GM15510 (cell line): Measurements from ENCODE around the gene PCDHA9.

ENCODE experiments used
- POLR2A ChIP-seq: IDR thresholded peaks from 3 replicates; pipeline ENCODE4 v1.6.1; 2011; ENCODE audit warnings: borderline replicate concordance; ENCODE audit not compliant: insufficient read length; ENCODE audit errors: extremely low read depth

The PCDHA9 gene

DNA sequence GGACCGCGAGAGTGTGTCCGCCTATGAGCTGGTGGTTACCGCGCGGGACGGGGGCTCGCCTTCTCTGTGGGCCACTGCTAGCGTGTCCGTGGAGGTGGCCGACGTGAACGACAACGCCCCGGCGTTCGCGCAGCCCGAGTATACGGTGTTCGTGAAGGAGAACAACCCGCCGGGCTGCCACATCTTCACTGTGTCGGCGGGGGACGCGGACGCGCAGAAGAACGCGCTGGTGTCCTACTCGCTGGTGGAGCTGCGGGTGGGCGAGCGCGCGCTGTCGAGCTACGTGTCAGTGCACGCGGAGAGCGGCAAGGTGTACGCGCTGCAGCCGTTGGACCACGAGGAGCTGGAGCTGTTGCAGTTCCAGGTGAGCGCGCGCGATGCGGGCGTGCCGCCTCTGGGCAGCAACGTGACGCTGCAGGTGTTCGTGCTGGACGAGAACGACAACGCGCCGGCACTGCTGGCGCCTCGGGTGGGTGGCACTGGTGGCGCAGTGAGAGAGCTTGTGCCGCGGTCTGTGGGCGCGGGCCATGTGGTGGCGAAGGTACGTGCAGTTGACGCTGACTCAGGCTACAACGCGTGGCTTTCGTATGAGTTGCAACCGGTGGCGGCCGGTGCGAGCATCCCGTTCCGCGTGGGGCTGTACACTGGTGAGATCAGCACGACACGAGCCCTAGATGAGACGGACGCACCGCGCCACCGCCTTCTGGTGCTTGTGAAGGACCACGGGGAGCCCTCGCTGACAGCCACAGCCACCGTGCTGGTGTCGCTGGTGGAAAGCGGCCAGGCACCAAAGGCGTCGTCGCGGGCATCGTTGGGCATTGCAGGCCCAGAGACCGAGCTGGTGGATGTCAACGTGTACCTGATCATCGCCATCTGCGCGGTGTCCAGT is 12.3 kb upstream of the PCDHA9 start:
- TF ChIP-seq POLR2A = no peak

DNA sequence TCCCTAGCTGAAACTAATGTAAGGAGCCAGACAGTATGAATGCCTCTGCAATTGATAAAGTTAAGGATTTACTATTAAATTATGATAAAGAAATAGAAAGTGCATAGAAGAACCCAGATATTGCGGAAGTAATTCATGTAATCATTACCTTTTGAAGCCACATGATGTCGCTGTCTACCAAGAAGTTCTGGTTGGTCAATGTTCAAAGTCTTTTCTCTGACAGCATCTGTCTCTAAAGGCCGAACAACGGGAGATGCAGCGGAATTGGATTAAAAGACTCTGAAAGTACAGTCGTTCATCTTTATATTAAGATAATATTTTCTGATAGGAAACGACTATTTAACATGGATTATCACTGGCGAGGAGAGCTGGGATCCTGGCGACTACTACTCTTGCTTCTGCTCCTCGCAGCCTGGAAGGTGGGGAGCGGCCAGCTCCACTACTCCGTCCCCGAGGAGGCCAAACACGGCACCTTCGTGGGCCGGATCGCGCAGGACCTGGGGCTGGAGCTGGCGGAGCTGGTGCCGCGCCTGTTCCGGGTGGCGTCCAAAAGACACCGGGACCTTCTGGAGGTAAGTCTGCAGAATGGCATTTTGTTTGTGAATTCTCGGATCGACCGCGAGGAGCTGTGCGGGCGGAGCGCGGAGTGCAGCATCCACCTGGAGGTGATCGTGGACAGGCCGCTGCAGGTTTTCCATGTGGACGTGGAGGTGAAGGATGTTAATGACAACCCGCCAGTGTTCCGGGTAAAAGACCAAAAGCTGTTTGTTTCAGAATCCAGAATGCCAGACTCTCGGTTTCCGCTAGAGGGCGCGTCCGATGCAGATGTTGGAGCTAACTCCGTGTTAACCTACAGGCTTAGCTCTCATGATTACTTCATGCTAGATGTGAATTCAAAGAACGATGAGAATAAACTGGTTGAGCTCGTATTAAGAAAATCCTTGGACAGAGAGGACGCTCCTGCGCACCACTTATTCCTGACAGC is 6.9 kb upstream of the PCDHA9 start, which contains the start of gene PCDHA8:
PCDHA8 (plus strand) TSS at position 210 of the 985 bp plus-strand sequence; CDS start at position 345, 135 bp downstream.
- TF ChIP-seq POLR2A = no peak

- no peak for TF ChIP-seq POLR2A
Observed at GRCh38 chr5:140842798-140843733, 5.1 kb upstream of the PCDHA9 start.

DNA sequence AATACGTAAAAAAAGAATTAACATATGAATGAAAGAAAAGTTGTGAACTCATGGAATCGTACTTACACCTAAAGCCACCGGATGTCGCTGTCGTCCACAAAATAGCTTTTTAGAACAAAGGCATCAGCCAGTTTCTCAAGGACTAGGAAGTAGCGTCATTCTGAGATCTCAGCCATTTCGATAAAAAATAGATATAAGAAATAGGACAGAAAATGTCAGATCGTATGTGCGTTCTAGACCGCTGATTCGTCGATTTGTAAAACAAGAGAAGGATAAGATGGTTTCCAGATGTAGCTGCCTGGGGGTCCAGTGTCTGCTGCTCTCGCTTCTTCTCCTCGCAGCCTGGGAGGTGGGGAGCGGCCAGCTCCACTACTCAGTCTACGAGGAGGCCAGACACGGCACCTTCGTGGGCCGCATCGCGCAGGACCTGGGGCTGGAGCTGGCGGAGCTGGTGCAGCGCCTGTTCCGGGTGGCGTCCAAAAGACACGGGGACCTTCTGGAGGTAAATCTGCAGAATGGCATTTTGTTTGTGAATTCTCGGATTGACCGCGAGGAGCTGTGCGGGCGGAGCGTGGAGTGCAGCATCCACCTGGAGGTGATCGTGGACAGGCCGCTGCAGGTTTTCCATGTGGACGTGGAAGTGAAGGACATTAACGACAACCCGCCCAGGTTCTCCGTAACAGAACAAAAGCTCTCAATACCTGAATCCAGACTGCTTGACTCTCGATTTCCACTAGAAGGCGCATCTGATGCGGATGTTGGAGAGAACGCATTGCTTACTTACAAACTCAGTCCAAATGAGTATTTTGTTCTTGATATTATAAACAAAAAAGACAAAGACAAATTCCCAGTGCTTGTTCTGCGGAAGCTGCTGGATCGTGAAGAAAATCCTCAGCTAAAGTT is 7.8 kb downstream of the PCDHA9 start, which contains the start of gene PCDHA10:
PCDHA10 (plus strand) TSS at position 126 of the 903 bp plus-strand sequence; CDS start at position 278, 152 bp downstream.
- TF ChIP-seq POLR2A = no peak

GRCh38 chr5:140857177-140857986 is 9.2 kb downstream of the PCDHA9 start:
- TF ChIP-seq POLR2A = no peak

DNA sequence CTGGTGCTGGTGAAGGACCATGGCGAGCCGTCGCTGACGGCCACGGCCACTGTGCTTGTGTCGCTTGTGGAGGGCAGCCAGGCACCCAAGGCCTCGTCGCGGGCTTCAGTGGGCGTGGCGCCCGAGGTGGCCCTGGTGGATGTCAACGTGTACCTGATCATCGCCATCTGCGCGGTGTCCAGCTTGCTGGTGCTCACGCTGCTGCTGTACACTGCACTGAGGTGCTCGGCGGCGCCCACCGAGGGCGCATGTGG is 9.7 kb downstream of the PCDHA9 start:
- TF ChIP-seq POLR2A = no peak

DNA sequence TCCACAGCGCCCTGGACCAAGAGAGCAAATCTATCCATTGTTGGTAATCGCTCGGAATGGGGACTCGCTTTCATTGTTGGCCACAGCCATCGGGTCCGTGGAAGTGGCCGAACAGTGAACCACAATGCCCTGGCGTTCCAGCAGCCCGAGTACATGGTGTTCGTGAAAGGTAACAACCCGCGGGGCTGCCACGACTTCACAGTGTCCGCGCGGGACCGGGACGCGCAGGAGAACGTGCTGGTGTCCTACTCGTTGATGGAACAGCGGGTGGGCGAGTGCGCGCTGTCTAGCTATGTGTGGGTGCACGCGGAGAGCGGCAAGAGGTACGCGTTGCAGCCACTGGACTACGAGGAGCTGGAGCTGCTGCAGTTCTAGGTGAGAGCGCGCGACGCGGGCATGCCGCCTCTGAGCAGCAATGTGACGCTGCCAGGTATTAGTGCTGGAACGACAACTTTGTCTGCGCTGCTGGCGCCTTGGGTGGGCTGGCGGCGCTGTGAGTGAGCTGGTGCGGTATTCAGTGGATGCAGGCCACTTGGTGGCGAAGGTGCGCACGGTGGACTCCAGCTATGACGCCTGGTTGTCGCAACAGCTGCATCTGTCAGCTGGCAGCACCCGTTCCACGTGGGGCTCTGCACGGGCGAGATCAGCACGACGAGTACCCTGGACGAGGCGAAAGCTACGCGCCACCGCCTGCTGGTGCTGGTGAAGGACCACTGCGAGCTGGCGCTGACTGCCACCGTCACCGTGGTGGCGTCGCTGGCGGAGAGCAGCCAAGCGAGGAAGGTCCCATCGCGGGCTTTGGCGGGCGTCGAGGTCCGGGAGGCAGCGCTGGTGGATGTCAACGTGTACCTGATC is 14.5 kb downstream of the PCDHA9 start:
- TF ChIP-seq POLR2A = no peak

GRCh38 chr5:140868721-140869554 is 20.8 kb downstream of the PCDHA9 start, which contains the start of gene PCDHA11:
PCDHA11 (plus strand) TSS chr5:140868957; CDS start chr5:140869104, 147 bp downstream.
- TF ChIP-seq POLR2A = no peak

- TF ChIP-seq POLR2A = no peak
Observed at GRCh38 chr5:140869555-140869886, 21.3 kb downstream of the PCDHA9 start.

GRCh38 chr5:140870221-140871201 is 22.3 kb downstream of the PCDHA9 start:
- no peak for TF ChIP-seq POLR2A
